Spleen (tissue), 11 donors: ENCODE measurements around the gene OFD1. TPM values are rescaled to one million over a fixed set of nuclear protein-coding genes. Genes with fewer than 3 reads are reported as not detected.

ENCODE experiments used
- DNase-seq: peaks from one replicate; pipeline ENCODE4 v3.0.0-alpha.2; 2020
- H3K27ac ChIP-seq, 8 donors: fragments of 200-600 bp; sonication (generic) in 7 of 8; 1 replicate in 4 of 8; 2 replicates in 4 of 8; pipeline versions ENCODE4 v1.5.0 to v1.8.0; 2016 to 2021; ENCODE audit warnings: inconsistent platforms in 4 of 8, mild to moderate bottlenecking in 4 of 8, moderate library complexity in 1 of 8
- H3K27me3 ChIP-seq, 7 donors: fragments of 200-600 bp; sonication (generic) in 6 of 7; replicated peaks in 1 of 7; 1 replicate in 4 of 7; 2 replicates in 3 of 7; pipeline versions ENCODE4 v1.5.0 to v1.8.0; 2016 to 2021; ENCODE audit warnings: inconsistent platforms in 3 of 7, mild to moderate bottlenecking in 1 of 7
- H3K36me3 ChIP-seq, 6 donors: fragments of 200-600 bp; sonication (generic) in 5 of 6; 1 replicate in 4 of 6; 2 replicates in 2 of 6; pipeline versions ENCODE4 v1.5.0 to v1.8.0; 2016 to 2021; ENCODE audit warnings: inconsistent platforms in 2 of 6
- H3K4me1 ChIP-seq, 6 donors: fragments of 200-600 bp; sonication (generic) in 5 of 6; 1 replicate in 3 of 6; 2 replicates in 3 of 6; pipeline versions ENCODE4 v1.5.0 to v1.8.0; 2016 to 2021; ENCODE audit warnings: inconsistent platforms in 3 of 6
- H3K4me3 ChIP-seq, 8 donors: fragments of 200-600 bp; sonication (generic) in 7 of 8; 1 replicate in 4 of 8; 2 replicates in 4 of 8; pipeline versions ENCODE4 v1.5.0 to v1.8.0; 2016 to 2021; ENCODE audit warnings: inconsistent platforms in 4 of 8, mild to moderate bottlenecking in 4 of 8, moderate library complexity in 2 of 8
- H3K9me3 ChIP-seq, 8 donors: fragments of 200-600 bp; sonication (generic) in 7 of 8; 1 replicate in 4 of 8; 2 replicates in 4 of 8; pipeline versions ENCODE4 v1.5.0 to v1.8.0; 2016 to 2021; ENCODE audit warnings: inconsistent platforms in 4 of 8
- CTCF ChIP-seq, 11 experiments: fragments of 200-600 bp in 7 of 11; fragments of 450-650 bp in 4 of 11; sonication (generic) in 4 of 11; IDR thresholded peaks in 8 of 11; conservative IDR thresholded peaks in 3 of 11; 1 replicate in 7 of 11; 2 replicates in 4 of 11; pipeline versions ENCODE4 v1.4.0 to v1.8.0; 2016 to 2021; ENCODE audit warnings: antibody characterized with exemption in 11 of 11, inconsistent platforms in 4 of 11, mild to moderate bottlenecking in 1 of 11
- POLR2A ChIP-seq, 3 donors: fragments of 450-650 bp; IDR thresholded peaks; one replicate each; pipeline ENCODE4 v1.5.1; 2017; ENCODE audit warnings: antibody characterized with exemption in 3 of 3, mild to moderate bottlenecking in 1 of 3
- POLR2AphosphoS5 ChIP-seq, 3 donors: sonication (generic); formaldehyde crosslinking; IDR thresholded peaks; one replicate each; pipeline ENCODE4 v1.5.1; 2017; ENCODE audit warnings: antibody characterized with exemption in 3 of 3
- WGBS, 5 donors: extraction: QIAGEN DNeasy Blood & Tissue Kit in 3 of 5; methylation state at CpG; one replicate each; pipeline versions ENCODE4 v1.1.5 to v1.1.7; 2013 to 2018; 5-methylcytosine and 5-hydroxymethylcytosine counted together
- intact Hi-C: fragments of 100-400 bp; cut with DNase I; formaldehyde crosslinking; loops from one replicate; pipeline ENCODE4 v1.15.0; 2023; ENCODE audit warnings: low total_unique reads
- polyA plus RNA-seq, 3 donors: library from polyadenylated mRNA; stranded (reverse); fragments of 200-250 nt; gene quantifications; one replicate each; pipeline ENCODE4 v1.2.1, GENCODE V29; 2013
- total RNA-seq, 7 donors: library from RNA; depleted of rRNA in 3 of 7; stranded (reverse); fragments of >200 nt in 3 of 7; fragmentation: NEBNext Ultra II Directional in 4 of 7; extraction: Animal tissue kit (Norgen Biotek cat#: 25700) in 4 of 7; gene quantifications; one replicate each; pipeline versions ENCODE4 v1.1.0 to v1.2.1, GENCODE V29; 2016 to 2021
- donor health status: healthy with polysubstance abuse.
- donor health status: DM: no; HTN: no; CAD: no; lungs with moderate emphysema.
- donor health status: DM: no; HTN: no; CAD: no.
- donor health status: Bipolar disorder and iron deficiency.
- donor health status: healthy.
- donor health status: DM: no; HTN: no; CAD: no.
- donor health status: DM: yes; HTN: yes; CAD: no.

Gene OFD1
- total and polyA plus RNA-seq, 10 donors = 33.6 to 138 (median 50.9) TPM

GRCh38 chrX:13790206-13791131 is 55.9 kb downstream of the OFD1 start:
- no peak for DNase-seq
- H3K9me3 ChIP-seq = no peaks in the 10 kb centered on the region
- peak overlapping the region in 2 of 8 donors; percentile 18 to 21 for H3K27ac ChIP-seq
- peaks cover 0 to 13% (median 0%) of the 10 kb centered on the region in 7 donors for H3K27me3 ChIP-seq
- no peaks in the 10 kb centered on the region for H3K36me3 ChIP-seq
- TF ChIP-seq POLR2AphosphoS5 (IDR thresholded peaks at IDR 0.05) (no peak), POLR2A (IDR thresholded peaks at IDR 0.05) (no peak), CTCF (IDR thresholded peaks at IDR 0.05 in 8 of 11, conservative IDR thresholded peaks at IDR 0.05 in 3 of 11) (no peak)
- intact Hi-C loops = no loop called here
- 53 to 78% (median 71%) methylated on average over 6 of the region's 6 CpGs for WGBS, 5 donors
- H3K4me3 ChIP-seq = no peak overlapping the region
- H3K4me1 ChIP-seq = no peaks in the 10 kb centered on the region

GRCh38 chrX:13791145-13791544 is 56.6 kb downstream of the OFD1 start:
- intact Hi-C loops = no loop called here
- no peaks in the 10 kb centered on the region for H3K9me3 ChIP-seq
- H3K27me3 ChIP-seq = peaks cover 0 to 13% (median 0%) of the 10 kb centered on the region in 7 donors
- no peak overlapping the region for H3K4me3 ChIP-seq
- no peak for TF ChIP-seq POLR2A (IDR thresholded peaks at IDR 0.05)
- no peak for TF ChIP-seq POLR2AphosphoS5 (IDR thresholded peaks at IDR 0.05)
- no peak for TF ChIP-seq CTCF (IDR thresholded peaks at IDR 0.05 in 8 of 11, conservative IDR thresholded peaks at IDR 0.05 in 3 of 11)
- H3K27ac ChIP-seq = peak overlapping the region in 2 of 8 donors; percentile 18 to 21
- no peaks in the 10 kb centered on the region for H3K4me1 ChIP-seq
- no peak for DNase-seq
- no peaks in the 10 kb centered on the region for H3K36me3 ChIP-seq
- 85 to 94% (median 91%) methylated on average over 2 of the region's 2 CpGs for WGBS, 5 donors

DNA sequence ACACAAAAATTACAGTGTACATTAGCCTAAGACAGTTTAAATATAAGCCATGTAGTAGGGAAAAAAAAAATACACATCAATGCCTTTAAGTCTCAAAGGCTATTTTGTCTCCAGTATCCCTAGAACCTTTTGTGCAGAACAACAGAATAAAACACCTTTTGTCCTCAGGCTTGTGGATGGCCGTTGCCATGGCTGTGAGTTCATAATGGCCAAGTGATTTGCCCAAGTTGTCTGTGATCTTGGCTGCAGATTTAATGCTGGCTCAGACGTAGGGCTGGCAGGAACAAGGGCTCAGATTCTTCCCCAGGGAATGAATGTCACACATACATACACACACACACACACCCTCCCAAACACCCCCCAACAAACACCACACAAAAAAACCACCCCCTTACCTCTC is 57.0 kb downstream of the OFD1 start:
- Histone ChIP-seq H3K27ac (peak overlapping the region in 1 of 8 donors; percentile 21), H3K4me1 (no peaks in the 10 kb centered on the region), H3K36me3 (no peaks in the 10 kb centered on the region), H3K9me3 (no peaks in the 10 kb centered on the region), H3K4me3 (no peak overlapping the region), H3K27me3 (peaks cover 0 to 13% (median 0%) of the 10 kb centered on the region in 7 donors)
- TF ChIP-seq CTCF (IDR thresholded peaks at IDR 0.05 in 8 of 11, conservative IDR thresholded peaks at IDR 0.05 in 3 of 11) (no peak), POLR2AphosphoS5 (IDR thresholded peaks at IDR 0.05) (no peak), POLR2A (IDR thresholded peaks at IDR 0.05) (no peak)
- intact Hi-C loops = no loop called here
- DNase-seq = no peak
- 45 to 80% (median 57%) methylated on average over 1 to 2 of the region's 2 CpGs for WGBS, 5 donors

DNA sequence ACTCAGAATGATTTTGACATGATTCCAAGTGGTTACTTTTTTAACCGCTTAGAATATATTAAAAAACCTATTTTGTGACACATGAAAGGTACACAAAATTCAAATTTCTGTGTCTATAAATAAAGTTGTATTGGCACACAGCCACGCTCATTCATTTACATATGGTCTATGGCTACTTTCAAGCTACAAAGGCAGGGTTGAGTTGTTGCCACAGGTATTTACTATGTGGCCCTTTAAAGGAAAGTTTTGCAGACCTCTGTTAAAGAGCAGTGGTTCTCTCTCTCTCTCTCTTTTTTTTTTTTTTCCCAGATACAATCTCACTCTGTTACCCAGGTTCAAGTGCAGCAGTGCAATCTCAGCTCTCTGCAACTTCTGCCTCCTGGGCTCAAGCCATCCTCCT is 59.3 kb downstream of the OFD1 start:
- TF ChIP-seq POLR2AphosphoS5 (IDR thresholded peaks at IDR 0.05) (no peak), CTCF (IDR thresholded peaks at IDR 0.05 in 8 of 11, conservative IDR thresholded peaks at IDR 0.05 in 3 of 11) (no peak), POLR2A (IDR thresholded peaks at IDR 0.05) (no peak)
- Histone ChIP-seq H3K27ac (no peak overlapping the region), H3K4me1 (no peaks in the 10 kb centered on the region), H3K36me3 (no peaks in the 10 kb centered on the region), H3K27me3 (peaks cover 0 to 18% (median 0%) of the 10 kb centered on the region in 7 donors), H3K9me3 (no peaks in the 10 kb centered on the region), H3K4me3 (no peak overlapping the region)
- intact Hi-C loops = no loop called here
- no peak for DNase-seq
- 66 to 88% (median 83%) methylated on average over 2 of the region's 2 CpGs for WGBS, 5 donors
